ENCODE results near the gene FAM24B.

DNA sequence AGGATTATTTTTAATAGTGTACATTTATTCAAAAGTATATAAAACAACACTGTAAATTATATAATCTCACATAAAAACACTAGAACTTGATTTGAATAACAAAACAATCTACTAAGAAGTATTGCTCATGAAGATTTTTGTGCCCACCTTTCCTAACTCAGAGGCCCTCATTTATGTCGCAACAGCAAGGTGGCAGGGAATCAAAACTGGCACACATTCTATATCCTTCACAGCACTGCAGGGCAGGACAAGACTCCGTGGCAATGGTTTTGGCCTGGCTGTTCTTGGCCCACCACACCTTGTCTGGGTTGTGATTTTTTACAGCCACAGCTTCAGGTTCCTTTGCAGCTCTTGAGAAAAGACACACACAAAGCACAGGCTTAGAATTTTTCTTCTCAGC is 30.3 kb downstream of the FAM24B start:
- TF ChIP-seq, protein P1, sequence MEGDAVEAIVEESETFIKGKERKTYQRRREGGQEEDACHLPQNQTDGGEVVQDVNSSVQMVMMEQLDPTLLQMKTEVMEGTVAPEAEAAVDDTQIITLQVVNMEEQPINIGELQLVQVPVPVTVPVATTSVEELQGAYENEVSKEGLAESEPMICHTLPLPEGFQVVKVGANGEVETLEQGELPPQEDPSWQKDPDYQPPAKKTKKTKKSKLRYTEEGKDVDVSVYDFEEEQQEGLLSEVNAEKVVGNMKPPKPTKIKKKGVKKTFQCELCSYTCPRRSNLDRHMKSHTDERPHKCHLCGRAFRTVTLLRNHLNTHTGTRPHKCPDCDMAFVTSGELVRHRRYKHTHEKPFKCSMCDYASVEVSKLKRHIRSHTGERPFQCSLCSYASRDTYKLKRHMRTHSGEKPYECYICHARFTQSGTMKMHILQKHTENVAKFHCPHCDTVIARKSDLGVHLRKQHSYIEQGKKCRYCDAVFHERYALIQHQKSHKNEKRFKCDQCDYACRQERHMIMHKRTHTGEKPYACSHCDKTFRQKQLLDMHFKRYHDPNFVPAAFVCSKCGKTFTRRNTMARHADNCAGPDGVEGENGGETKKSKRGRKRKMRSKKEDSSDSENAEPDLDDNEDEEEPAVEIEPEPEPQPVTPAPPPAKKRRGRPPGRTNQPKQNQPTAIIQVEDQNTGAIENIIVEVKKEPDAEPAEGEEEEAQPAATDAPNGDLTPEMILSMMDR (IDR thresholded peaks at IDR 0.05; ENCODE audit: low read depth, low read length, missing input control) = no peak
- TF ChIP-seq GABPA (IDR thresholded peaks at IDR 0.05 in 1 of 2, conservative IDR thresholded peaks at IDR 0.05 in 1 of 2) (no peak), HNF4A (conservative IDR thresholded peaks at IDR 0.05) (no peak), EGR1 (IDR thresholded peaks at IDR 0.05; ENCODE audit: low read depth in 2 of 2) (no peak), JUND (IDR thresholded peaks at IDR 0.05) (no peak), FOXA1 (IDR thresholded peaks at IDR 0.05) (no peak), SP1 (IDR thresholded peaks at IDR 0.05) (no peak), TAF1 (conservative IDR thresholded peaks at IDR 0.05) (no peak), YY1 (IDR thresholded peaks at IDR 0.05) (no peak), RAD21 (IDR thresholded peaks at IDR 0.05) (no peak), RXRA (IDR thresholded peaks at IDR 0.05) (no peak)
- TF ChIP-seq, protein P2, sequence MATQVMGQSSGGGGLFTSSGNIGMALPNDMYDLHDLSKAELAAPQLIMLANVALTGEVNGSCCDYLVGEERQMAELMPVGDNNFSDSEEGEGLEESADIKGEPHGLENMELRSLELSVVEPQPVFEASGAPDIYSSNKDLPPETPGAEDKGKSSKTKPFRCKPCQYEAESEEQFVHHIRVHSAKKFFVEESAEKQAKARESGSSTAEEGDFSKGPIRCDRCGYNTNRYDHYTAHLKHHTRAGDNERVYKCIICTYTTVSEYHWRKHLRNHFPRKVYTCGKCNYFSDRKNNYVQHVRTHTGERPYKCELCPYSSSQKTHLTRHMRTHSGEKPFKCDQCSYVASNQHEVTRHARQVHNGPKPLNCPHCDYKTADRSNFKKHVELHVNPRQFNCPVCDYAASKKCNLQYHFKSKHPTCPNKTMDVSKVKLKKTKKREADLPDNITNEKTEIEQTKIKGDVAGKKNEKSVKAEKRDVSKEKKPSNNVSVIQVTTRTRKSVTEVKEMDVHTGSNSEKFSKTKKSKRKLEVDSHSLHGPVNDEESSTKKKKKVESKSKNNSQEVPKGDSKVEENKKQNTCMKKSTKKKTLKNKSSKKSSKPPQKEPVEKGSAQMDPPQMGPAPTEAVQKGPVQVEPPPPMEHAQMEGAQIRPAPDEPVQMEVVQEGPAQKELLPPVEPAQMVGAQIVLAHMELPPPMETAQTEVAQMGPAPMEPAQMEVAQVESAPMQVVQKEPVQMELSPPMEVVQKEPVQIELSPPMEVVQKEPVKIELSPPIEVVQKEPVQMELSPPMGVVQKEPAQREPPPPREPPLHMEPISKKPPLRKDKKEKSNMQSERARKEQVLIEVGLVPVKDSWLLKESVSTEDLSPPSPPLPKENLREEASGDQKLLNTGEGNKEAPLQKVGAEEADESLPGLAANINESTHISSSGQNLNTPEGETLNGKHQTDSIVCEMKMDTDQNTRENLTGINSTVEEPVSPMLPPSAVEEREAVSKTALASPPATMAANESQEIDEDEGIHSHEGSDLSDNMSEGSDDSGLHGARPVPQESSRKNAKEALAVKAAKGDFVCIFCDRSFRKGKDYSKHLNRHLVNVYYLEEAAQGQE (IDR thresholded peaks at IDR 0.05) = no peak
- TF ChIP-seq, protein P3, sequence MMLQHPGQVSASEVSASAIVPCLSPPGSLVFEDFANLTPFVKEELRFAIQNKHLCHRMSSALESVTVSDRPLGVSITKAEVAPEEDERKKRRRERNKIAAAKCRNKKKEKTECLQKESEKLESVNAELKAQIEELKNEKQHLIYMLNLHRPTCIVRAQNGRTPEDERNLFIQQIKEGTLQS (IDR thresholded peaks at IDR 0.05) = no peak
- TF ChIP-seq, protein P4, sequence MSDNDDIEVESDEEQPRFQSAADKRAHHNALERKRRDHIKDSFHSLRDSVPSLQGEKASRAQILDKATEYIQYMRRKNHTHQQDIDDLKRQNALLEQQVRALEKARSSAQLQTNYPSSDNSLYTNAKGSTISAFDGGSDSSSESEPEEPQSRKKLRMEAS (IDR thresholded peaks at IDR 0.05) = no peak

All from liver (tissue), 3 donors.